Fibroblast of villous mesenchyme (primary cell): ENCODE measurements around the gene AFM. TPM values are rescaled to one million over a fixed set of nuclear protein-coding genes. Genes with fewer than 3 reads are reported as not detected.

Experiments
- DNase-seq: peaks from one replicate; pipeline ENCODE4 v3.0.0-alpha.2; 2010; ENCODE audit warnings: low read depth
- H3K4me3 ChIP-seq: 2 replicates; pipeline ENCODE4 v1.5.1; 2011; ENCODE audit warnings: low read depth, mild to moderate bottlenecking, low read length
- total RNA-seq: library from RNA; depleted of rRNA; stranded (reverse); fragments of >200 nt; gene quantifications from 2 replicates; pipeline ENCODE4 v1.2.3, GENCODE V29; 2012
- TF ChIP-seq, protein P1 (sequence below): IDR thresholded peaks from 2 replicates; pipeline ENCODE4 v1.5.1; 2012; ENCODE audit warnings: low read depth, mild to moderate bottlenecking, low read length; ENCODE audit not compliant: insufficient read depth

The AFM gene
- total RNA-seq, 1 donor, result not detected

DNA sequence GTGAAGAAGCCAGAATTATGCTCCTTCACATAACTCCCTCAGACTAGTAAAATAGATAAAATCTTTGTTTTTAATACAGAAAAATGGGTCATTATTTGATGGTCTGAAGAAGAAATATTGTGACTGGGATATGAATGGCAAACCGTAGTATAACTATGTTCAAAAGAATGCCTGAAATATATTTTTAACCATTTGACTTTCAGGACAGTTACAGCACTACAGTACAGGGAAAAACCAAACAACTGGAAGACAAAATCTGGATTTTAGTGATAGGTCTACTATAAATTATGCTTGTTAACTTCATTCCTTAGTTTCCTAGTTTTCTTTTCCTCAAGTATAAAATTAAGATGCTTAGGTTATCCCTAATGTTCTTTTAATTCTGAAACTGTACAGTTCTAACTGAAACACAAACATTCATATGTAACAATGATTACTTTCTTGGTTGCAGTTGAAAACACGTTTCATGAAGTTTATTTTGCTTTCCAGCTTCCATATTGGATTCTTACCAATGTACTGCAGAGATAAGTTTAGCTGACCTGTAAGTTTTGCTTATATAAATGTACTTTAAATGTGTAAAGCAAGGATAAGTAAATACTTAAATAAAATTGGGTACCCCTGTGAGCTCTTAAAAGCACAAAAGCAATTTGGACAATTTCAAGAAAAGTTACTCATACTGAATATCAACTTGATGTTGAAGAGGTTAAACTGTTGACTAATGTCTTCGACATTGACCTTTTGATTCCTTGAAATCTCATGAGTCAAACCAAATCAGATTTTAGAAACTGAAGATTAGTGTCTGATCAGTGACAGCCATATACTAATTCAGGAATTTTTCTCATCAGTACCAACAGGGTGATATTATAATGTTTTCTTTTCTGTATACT, 44.6 kb upstream of the AFM start:
- TF ChIP-seq, protein P1, sequence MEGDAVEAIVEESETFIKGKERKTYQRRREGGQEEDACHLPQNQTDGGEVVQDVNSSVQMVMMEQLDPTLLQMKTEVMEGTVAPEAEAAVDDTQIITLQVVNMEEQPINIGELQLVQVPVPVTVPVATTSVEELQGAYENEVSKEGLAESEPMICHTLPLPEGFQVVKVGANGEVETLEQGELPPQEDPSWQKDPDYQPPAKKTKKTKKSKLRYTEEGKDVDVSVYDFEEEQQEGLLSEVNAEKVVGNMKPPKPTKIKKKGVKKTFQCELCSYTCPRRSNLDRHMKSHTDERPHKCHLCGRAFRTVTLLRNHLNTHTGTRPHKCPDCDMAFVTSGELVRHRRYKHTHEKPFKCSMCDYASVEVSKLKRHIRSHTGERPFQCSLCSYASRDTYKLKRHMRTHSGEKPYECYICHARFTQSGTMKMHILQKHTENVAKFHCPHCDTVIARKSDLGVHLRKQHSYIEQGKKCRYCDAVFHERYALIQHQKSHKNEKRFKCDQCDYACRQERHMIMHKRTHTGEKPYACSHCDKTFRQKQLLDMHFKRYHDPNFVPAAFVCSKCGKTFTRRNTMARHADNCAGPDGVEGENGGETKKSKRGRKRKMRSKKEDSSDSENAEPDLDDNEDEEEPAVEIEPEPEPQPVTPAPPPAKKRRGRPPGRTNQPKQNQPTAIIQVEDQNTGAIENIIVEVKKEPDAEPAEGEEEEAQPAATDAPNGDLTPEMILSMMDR, result no peak
- DNase-seq, result no peak
- no peak overlapping the region for H3K4me3 ChIP-seq

DNA sequence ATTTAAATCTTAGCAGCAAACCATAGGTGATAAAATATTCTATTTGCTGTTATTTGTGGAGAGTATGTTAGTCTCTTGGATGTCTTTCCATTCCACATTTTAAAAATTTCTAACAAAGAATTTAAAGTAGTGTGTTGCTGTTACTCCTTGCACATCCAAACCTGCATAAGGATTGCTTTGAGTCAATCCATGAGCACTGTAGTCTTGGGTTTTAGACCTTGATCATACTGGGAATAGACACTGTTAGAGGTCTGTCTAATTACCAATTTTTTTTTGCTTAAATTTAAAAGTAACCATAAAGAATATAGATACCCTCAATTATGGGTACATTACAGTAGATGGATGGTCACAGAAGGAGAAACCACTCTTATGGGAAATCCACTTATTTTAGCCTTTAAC, 44.0 kb upstream of the AFM start:
- TF ChIP-seq, protein P1, result no peak
- no peak overlapping the region for H3K4me3 ChIP-seq
- no peak for DNase-seq

DNA sequence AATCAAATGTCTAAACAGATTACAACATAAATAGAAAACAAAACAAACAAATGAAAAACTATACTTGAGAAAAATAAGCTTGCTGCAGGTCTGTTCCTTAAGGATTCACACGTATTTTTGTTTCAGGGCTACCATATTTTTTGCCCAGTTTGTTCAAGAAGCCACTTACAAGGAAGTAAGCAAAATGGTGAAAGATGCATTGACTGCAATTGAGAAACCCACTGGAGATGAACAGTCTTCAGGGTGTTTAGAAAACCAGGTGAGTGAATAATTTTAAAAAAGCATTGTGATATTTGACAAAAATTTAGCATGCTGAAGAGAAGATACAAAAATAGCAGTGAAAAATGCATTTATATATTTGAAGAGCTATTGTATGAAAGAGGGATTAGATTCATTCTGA, 43.5 kb upstream of the AFM start:
- H3K4me3 ChIP-seq, result no peak overlapping the region
- TF ChIP-seq, protein P1, result no peak
- DNase-seq, result no peak

DNA sequence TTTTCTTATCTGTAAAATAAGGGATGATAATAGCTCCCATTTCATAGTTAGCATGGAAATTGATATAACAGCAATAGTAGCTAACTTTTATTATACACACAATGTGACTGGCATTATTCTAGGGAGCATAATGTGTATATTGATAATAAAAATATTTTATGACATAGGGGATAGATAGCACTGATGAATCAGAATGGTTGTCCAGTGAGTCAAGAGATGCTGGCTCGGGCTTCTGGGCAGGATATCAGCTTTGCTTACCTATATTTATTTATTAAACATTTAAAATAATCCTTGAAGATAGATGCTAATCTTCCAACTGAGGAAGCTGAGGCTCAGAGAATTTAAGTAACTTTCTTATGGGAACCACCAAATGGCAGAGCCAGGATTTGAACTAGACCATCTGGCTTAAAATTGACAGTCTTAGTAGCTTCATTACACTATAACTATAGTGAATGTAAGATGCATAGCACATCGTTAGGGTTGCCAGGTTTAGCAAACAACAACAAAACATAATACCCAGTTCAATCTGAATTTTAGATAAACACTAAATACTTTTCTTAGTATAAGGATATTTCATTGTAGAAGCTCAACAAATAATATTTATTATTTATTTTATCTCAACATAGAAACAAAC, 42.8 kb upstream of the AFM start:
- no peak for DNase-seq
- no peak overlapping the region for H3K4me3 ChIP-seq
- TF ChIP-seq, protein P1, result no peak

DNA sequence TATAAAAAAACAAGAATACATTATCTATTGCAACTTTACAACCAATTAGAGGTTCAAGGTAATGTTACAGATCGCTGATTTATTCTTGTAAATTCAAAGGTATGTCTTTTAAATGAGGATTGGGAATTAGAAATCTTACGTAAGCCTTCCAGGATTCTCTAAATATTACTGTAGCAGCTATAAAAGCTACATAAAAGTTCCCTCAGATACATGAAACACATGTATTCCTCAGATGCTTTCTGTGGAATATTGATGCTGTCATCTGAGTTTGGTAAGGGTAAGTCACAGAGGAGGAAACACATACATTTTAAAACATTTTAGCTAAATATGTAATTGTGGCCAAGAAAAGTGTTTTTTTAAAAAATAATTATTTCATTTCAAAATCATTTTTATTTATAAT, 42.1 kb upstream of the AFM start:
- no peak for DNase-seq
- H3K4me3 ChIP-seq, result no peak overlapping the region
- TF ChIP-seq, protein P1, result no peak

DNA sequence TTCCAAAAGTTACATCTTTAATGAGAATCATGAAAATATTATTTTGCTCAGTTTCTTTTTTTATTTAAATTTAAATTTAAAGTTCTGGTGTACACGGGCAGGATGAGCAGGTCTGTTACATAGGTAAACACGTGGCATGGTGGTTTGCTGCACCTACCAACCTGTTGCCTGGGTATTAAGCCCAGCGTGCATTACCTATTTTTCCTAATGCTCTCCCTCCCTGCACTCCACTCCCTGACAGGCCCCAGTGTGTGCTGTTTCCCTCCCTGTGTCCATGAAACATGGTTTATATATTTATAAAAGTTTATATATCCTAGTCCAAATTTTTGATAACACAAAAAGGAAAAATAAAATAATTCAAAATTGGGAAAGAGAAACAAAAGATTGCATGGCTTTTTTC, 41.6 kb upstream of the AFM start:
- H3K4me3 ChIP-seq, result no peak overlapping the region
- no peak for DNase-seq
- TF ChIP-seq, protein P1, result no peak
